ENCODE measurements around the gene CRTC1.

The CRTC1 gene

GRCh38 chr19:18696023-18696422 is 12.5 kb downstream of the CRTC1 start:
- H3K9me3 Mint-ChIP-seq = no peaks in the 10 kb centered on the region
- peak overlapping the region; percentile 42 for H3K27ac Mint-ChIP-seq
- no peak overlapping the region for H3K4me3 Mint-ChIP-seq
- no peak for DNase-seq
- H3K4me1 Mint-ChIP-seq (ENCODE audit: low read depth) = peaks cover 29% of the 10 kb centered on the region
- H3K27me3 Mint-ChIP-seq = no peaks in the 10 kb centered on the region
- no peaks in the 10 kb centered on the region for H3K36me3 Mint-ChIP-seq (ENCODE audit: low read depth)

GRCh38 chr19:18697680-18698079 is 14.2 kb downstream of the CRTC1 start:
- H3K4me3 Mint-ChIP-seq = no peak overlapping the region
- peaks cover 34% of the 10 kb centered on the region for H3K4me1 Mint-ChIP-seq (ENCODE audit: low read depth)

GRCh38 chr19:18698321-18699167 is 15.1 kb downstream of the CRTC1 start:
- Mint-ChIP-seq H3K27me3 (no peaks in the 10 kb centered on the region), H3K36me3 (ENCODE audit: low read depth) (no peaks in the 10 kb centered on the region), H3K27ac (no peak overlapping the region), H3K4me1 (ENCODE audit: low read depth) (peaks cover 34% of the 10 kb centered on the region), H3K9me3 (no peaks in the 10 kb centered on the region), H3K4me3 (no peak overlapping the region)
- no peak for DNase-seq

More at GRCh38 chr19:18697680-18698079, 14.2 kb downstream of the CRTC1 start:
- Mint-ChIP-seq H3K27ac (no peak overlapping the region), H3K9me3 (no peaks in the 10 kb centered on the region), H3K27me3 (no peaks in the 10 kb centered on the region), H3K36me3 (ENCODE audit: low read depth) (no peaks in the 10 kb centered on the region)
- no peak for DNase-seq

GRCh38 chr19:18699403-18700054 is 16.0 kb downstream of the CRTC1 start:
- DNase-seq = no peak
- H3K36me3 Mint-ChIP-seq (ENCODE audit: low read depth) = no peaks in the 10 kb centered on the region
- H3K27ac Mint-ChIP-seq = peak overlapping the region; percentile 26
- H3K27me3 Mint-ChIP-seq = no peaks in the 10 kb centered on the region
- peak overlapping the region; percentile 76 for H3K4me3 Mint-ChIP-seq
- no peaks in the 10 kb centered on the region for H3K9me3 Mint-ChIP-seq
- H3K4me1 Mint-ChIP-seq (ENCODE audit: low read depth) = peaks cover 34% of the 10 kb centered on the region

GRCh38 chr19:18700501-18701249 is 17.2 kb downstream of the CRTC1 start:
- Mint-ChIP-seq H3K4me3 (peak overlapping the region; percentile 76), H3K4me1 (ENCODE audit: low read depth) (peaks cover 34% of the 10 kb centered on the region), H3K9me3 (no peaks in the 10 kb centered on the region), H3K27ac (peak overlapping the region; percentile 80), H3K36me3 (ENCODE audit: low read depth) (no peaks in the 10 kb centered on the region), H3K27me3 (no peaks in the 10 kb centered on the region)
- DNase-seq = peak; percentile 78

GRCh38 chr19:18701250-18701608 is 17.7 kb downstream of the CRTC1 start:
- Mint-ChIP-seq H3K36me3 (ENCODE audit: low read depth) (no peaks in the 10 kb centered on the region), H3K9me3 (no peaks in the 10 kb centered on the region), H3K27me3 (no peaks in the 10 kb centered on the region), H3K27ac (peak overlapping the region; percentile 80), H3K4me3 (peak overlapping the region; percentile 76), H3K4me1 (ENCODE audit: low read depth) (peaks cover 34% of the 10 kb centered on the region)
- no peak for DNase-seq

GRCh38 chr19:18704054-18704453 is 20.6 kb downstream of the CRTC1 start:
- DNase-seq = no peak
- Mint-ChIP-seq H3K27ac (no peak overlapping the region), H3K36me3 (ENCODE audit: low read depth) (no peaks in the 10 kb centered on the region), H3K27me3 (no peaks in the 10 kb centered on the region), H3K9me3 (no peaks in the 10 kb centered on the region), H3K4me1 (ENCODE audit: low read depth) (peaks cover 25% of the 10 kb centered on the region), H3K4me3 (no peak overlapping the region)

GRCh38 chr19:18704971-18705370 is 21.5 kb downstream of the CRTC1 start:
- no peaks in the 10 kb centered on the region for H3K9me3 Mint-ChIP-seq
- no peak for DNase-seq
- H3K27me3 Mint-ChIP-seq = no peaks in the 10 kb centered on the region
- H3K27ac Mint-ChIP-seq = no peak overlapping the region
- H3K36me3 Mint-ChIP-seq (ENCODE audit: low read depth) = no peaks in the 10 kb centered on the region
- H3K4me1 Mint-ChIP-seq (ENCODE audit: low read depth) = peaks cover 17% of the 10 kb centered on the region
- no peak overlapping the region for H3K4me3 Mint-ChIP-seq

GRCh38 chr19:18708452-18709231 is 25.2 kb downstream of the CRTC1 start:
- H3K4me1 Mint-ChIP-seq (ENCODE audit: low read depth) = peaks cover 10% of the 10 kb centered on the region
- H3K27me3 Mint-ChIP-seq = no peaks in the 10 kb centered on the region
- no peak overlapping the region for H3K4me3 Mint-ChIP-seq

GRCh38 chr19:18709546-18709945 is 26.1 kb downstream of the CRTC1 start:
- Mint-ChIP-seq H3K27me3 (no peaks in the 10 kb centered on the region), H3K27ac (no peak overlapping the region), H3K36me3 (ENCODE audit: low read depth) (no peaks in the 10 kb centered on the region), H3K4me3 (no peak overlapping the region), H3K9me3 (no peaks in the 10 kb centered on the region), H3K4me1 (ENCODE audit: low read depth) (peaks cover 11% of the 10 kb centered on the region)
- no peak for DNase-seq

More at GRCh38 chr19:18708452-18709231, 25.2 kb downstream of the CRTC1 start:
- Mint-ChIP-seq H3K9me3 (no peaks in the 10 kb centered on the region), H3K36me3 (ENCODE audit: low read depth) (no peaks in the 10 kb centered on the region), H3K27ac (no peak overlapping the region)
- DNase-seq = no peak

GRCh38 chr19:18710186-18710585 is 26.7 kb downstream of the CRTC1 start:
- no peak for DNase-seq
- no peak overlapping the region for H3K4me3 Mint-ChIP-seq
- H3K27ac Mint-ChIP-seq = no peak overlapping the region
- H3K27me3 Mint-ChIP-seq = no peaks in the 10 kb centered on the region
- H3K36me3 Mint-ChIP-seq (ENCODE audit: low read depth) = no peaks in the 10 kb centered on the region
- H3K4me1 Mint-ChIP-seq (ENCODE audit: low read depth) = peaks cover 14% of the 10 kb centered on the region
- H3K9me3 Mint-ChIP-seq = no peaks in the 10 kb centered on the region

- H3K4me1 Mint-ChIP-seq (ENCODE audit: low read depth) = peaks cover 19% of the 10 kb centered on the region
- H3K4me3 Mint-ChIP-seq = no peak overlapping the region
- H3K27me3 Mint-ChIP-seq = no peaks in the 10 kb centered on the region
- no peak for DNase-seq
- H3K27ac Mint-ChIP-seq = no peak overlapping the region
- H3K9me3 Mint-ChIP-seq = no peaks in the 10 kb centered on the region
- H3K36me3 Mint-ChIP-seq (ENCODE audit: low read depth) = no peaks in the 10 kb centered on the region
Observed at GRCh38 chr19:18710996-18711751, 27.7 kb downstream of the CRTC1 start.

GRCh38 chr19:18711893-18712292 is 28.4 kb downstream of the CRTC1 start:
- H3K4me1 Mint-ChIP-seq (ENCODE audit: low read depth) = peaks cover 25% of the 10 kb centered on the region
- no peak overlapping the region for H3K4me3 Mint-ChIP-seq
- H3K36me3 Mint-ChIP-seq (ENCODE audit: low read depth) = no peaks in the 10 kb centered on the region
- no peaks in the 10 kb centered on the region for H3K27me3 Mint-ChIP-seq
- H3K27ac Mint-ChIP-seq = no peak overlapping the region
- no peak for DNase-seq
- no peaks in the 10 kb centered on the region for H3K9me3 Mint-ChIP-seq
